Measurements from ENCODE around the gene MEIG1.
"Not testable (repeated sequence)": the region's sequence is repeated elsewhere in the genome, so short reads cannot be mapped to it uniquely, and the experiment has no call there.

MEIG1 gene

GRCh38 chr10:14959221-14960057, at the start of gene MEIG1:
Gene MEIG1, plus strand, starts transcription at chr10:14959388. Its CDS starts 7,081 bp downstream, at chr10:14966469.
- peak; percentile 83 to 92 for DNase-seq (ENCODE audit: low read depth in 2 of 2)

DNA sequence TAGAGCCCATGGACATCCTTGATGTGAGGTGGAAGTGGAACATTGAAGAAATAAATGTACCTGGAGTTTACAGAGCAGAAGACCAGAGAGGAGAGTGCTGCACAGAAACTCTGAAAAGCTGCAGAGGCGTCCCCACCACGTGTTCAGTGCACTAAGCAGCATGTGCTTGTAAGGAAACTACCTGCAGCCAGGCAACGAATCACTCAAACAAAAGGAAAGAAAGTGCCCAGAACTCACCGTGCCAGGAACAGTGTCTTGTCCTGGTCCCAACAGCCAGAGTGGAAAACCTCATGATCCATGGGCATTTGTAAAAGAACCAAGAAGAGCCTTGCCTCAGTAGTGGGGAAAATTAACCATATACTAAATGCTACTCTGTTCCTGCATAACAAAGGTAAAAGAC, 48.2 kb upstream of the MEIG1 start:
- no peak for DNase-seq (ENCODE audit: low read depth in 2 of 2)

- no peak for DNase-seq (ENCODE audit: low read depth in 2 of 2)
Measured at GRCh38 chr10:14911801-14912200, 47.4 kb upstream of the MEIG1 start.

- DNase-seq (ENCODE audit: low read depth in 2 of 2) = no peak
Measured at GRCh38 chr10:14916600-14916999, 42.6 kb upstream of the MEIG1 start.

DNA sequence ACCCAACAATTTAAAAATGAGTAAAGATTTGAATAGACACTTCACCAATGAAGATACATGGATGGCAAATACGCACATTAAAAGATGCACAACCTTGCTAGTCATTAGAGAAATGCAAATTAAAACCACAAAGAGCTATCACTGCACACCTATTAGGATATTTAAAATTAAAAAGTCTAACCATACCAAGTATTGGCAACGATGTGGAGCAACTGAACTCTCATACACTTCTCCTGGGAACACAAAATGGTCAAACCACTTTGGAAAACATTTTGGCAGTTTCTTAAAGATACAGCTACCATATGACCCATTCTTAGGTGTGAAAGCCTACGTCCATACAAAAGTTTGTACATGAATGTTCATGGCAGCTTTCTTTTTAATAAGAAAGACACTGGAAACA, 41.4 kb upstream of the MEIG1 start:
- no peak for DNase-seq (ENCODE audit: low read depth in 2 of 2)

- DNase-seq (ENCODE audit: low read depth in 2 of 2) = no peak
Measured at GRCh38 chr10:14918964-14919363, 40.2 kb upstream of the MEIG1 start.

- DNase-seq (ENCODE audit: low read depth in 2 of 2) = no peak
Measured at GRCh38 chr10:14924013-14924412, 35.2 kb upstream of the MEIG1 start.

DNA sequence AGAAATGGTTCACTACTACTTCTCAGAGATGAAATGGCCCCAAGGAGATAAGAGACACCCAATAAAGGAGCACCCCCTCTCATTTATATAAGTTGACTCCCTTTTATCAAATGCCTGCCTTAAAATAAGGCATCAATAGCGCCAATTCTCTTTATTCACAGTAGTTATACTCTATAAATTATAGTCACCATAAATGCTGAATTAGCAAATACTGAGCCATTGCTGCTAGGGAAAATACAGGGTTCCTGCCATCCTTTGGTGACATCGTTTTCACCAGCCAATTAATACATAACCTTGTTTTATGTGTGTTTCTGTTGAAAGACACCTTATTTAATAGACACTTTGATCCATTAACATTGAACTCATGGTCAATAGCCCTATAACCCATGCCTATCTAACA, 33.9 kb upstream of the MEIG1 start:
- DNase-seq (ENCODE audit: low read depth in 2 of 2) = no peak

DNA sequence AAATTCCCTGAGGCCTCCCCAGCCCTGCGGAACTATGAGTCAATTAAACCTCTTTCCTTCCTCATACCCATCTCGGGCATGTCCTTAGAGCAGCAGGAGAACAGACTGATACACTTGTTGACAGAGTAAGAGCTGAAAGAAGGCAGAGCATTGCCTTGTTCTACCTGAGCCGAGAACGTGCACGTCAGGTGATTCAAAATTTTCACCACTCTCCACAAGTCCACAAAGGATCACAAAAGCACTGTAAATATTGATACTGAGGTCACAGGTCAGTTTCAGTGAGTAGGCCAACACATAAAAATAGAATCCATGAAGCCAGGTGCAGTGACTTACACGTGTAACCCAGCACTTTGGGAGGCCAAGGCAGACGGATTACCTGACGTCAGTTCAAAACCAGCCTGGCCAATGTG, 33.1 kb upstream of the MEIG1 start:
- no peak for DNase-seq (ENCODE audit: low read depth in 2 of 2)

GRCh38 chr10:14926722-14927416, 32.3 kb upstream of the MEIG1 start:
- no peak for DNase-seq (ENCODE audit: low read depth in 2 of 2)

GRCh38 chr10:14930610-14931009, 28.6 kb upstream of the MEIG1 start:
- DNase-seq (ENCODE audit: low read depth in 2 of 2) = no peak

GRCh38 chr10:14936584-14936983, 22.6 kb upstream of the MEIG1 start:
- DNase-seq (ENCODE audit: low read depth in 2 of 2) = no peak

DNA sequence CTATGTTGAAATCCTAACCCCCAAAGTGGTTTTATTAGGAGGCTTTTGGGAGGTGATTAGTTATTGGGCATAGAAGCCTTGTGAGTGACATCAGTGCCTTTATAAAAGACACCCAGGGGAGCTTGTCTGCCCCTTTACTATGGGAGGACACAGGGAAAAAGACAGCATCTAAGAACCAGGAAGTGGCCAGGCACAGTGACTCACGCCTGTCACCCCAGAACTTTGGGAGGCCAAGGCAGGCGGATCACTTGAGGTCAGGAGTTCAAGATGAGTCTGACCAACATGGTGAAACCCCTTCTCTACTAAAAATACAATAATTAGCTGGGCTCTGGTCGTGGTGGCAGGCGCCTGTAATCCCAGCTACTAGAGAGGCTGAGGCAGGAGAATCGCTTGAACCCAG, 20.2 kb upstream of the MEIG1 start:
- DNase-seq (ENCODE audit: low read depth in 2 of 2) = not testable (repeated sequence)

- DNase-seq (ENCODE audit: low read depth in 2 of 2) = not testable (repeated sequence)
Measured at GRCh38 chr10:14942147-14942949, 16.8 kb upstream of the MEIG1 start.

DNA sequence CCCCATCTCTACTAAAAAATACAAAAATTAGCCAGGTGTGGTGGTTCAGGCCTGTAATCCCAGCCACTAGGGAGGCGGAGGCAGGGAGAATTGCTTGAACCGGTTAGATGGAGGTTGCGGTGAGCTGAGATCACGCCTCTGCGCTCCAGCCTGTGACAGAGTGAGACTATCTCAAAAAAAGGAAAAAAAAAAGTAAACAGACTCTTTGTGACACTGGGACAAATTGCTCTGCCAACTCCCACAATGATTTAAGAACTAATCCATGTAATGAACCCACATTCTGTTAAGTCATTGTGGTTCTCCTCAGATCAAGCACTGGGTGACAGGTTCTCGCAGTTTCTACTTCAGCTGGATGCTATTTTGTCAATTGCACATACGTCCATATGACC, 16.2 kb upstream of the MEIG1 start:
- DNase-seq (ENCODE audit: low read depth in 2 of 2) = not testable (repeated sequence)

DNA sequence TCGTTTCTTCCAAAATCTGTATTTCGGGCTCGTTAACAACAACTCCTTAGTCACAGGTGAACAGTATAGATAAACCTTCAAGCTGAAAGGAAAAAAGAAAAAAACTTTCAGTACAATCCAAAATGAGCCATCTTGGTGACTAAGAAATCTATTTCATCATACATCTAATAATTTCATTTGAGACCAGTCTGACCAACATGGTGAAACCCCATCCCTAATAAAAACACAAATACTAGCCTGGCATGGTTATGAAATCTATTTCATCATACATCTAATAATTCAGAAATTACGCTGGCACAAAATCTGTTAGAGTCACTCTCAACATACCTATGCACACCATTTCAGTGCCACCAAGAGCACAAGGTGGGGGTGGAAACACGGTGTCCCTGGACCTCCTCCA, 14.1 kb upstream of the MEIG1 start:
- no peak for DNase-seq (ENCODE audit: low read depth in 2 of 2)

DNA sequence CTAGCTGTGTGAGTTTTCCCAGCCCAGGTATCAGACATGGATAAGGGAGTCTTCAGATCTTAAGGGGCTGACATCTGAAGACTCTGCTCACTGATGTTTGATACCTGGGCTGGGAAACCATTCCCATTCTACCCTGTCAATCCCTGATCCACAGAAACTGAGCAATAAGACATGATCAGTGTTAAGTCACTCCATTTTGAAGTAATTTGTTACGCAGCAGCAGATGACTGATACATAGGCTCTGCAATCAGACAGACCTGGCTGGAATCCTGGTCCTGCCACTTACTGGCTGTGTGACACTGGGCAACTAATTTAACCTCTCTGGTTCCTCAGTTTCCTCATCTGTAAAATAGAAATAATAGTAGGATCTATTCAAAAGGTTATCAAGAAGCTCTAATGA, 11.9 kb upstream of the MEIG1 start:
- DNase-seq (ENCODE audit: low read depth in 2 of 2) = no peak

GRCh38 chr10:14949291-14949690, 9.9 kb upstream of the MEIG1 start:
- DNase-seq (ENCODE audit: low read depth in 2 of 2) = no peak

DNA sequence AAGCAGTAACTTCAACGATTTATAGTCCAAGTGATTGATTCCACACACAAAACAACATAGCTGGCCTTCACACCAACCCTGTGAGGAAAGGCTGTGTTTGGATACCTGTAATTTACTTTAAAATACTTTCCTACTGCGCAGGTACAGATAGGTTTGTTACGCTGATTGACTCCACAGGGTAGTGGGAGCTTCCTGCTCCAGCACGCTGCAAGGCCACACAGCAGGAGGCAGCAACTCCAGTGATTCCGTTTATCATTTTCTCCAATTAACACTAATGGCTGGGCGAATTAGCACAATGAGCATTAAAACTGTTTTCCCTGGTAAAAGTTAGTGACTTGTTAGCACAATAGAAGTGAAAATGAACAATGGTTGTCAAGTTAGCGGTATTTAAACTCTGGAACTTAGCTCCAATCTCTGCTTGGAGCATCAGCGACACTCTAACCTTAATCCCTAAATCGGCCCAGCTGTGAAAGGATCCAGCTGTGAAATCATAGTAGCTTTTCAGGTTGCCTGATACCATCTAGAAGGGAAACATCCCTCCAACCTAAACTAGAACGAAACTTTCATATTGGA, 6.3 kb upstream of the MEIG1 start:
- DNase-seq (ENCODE audit: low read depth in 2 of 2) = no peak

DNA sequence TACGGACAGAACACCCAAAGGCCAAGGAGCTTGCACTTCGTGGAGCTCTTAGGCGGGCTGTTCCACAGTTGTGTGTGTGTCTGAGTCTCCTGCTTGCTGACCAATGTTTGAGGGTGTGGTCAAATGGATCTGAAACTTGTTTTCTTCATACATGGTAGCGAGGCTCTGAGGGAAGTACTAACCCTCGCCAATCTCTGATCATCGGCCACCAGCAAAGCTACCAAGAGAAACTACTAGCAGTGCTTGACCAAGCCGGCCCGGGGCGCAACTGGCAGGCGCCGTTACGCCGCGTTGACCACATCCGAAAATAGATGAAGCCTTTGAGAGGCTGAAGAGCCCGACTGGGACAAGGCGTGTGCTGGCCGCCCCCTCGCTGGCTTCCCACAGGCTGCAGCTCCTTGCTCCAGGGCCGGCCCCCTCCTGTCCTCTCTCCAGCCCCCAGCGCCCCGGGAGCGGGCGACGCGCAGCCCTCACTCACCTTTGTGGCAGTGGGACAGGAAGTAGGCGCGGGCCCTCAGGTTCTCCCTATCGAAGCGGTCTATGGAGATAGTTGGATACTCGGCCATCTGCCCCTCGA, 5.7 kb upstream of the MEIG1 start:
- DNase-seq (ENCODE audit: low read depth in 2 of 2) = no peak

GRCh38 chr10:14954001-14954770, 5.0 kb upstream of the MEIG1 start, which contains the start of gene DCLRE1C:
Gene DCLRE1C, minus strand, starts transcription at chr10:14954096. Its CDS starts 86 bp downstream, at chr10:14954010.
- peak; percentile 78 to 82 for DNase-seq (ENCODE audit: low read depth in 2 of 2)

Measured in stimulated activated CD8-positive, alpha-beta memory T cell treated with anti-CD3 and anti-CD28 coated beads, Interleukin-15, amount 100 ng/mL, for 4 hours (primary cell).